DMS79 (cell line): Measurements from ENCODE around the gene SEPTIN5.
"Not testable (repeated sequence)": the region's sequence is repeated elsewhere in the genome, so short reads cannot be mapped to it uniquely, and the experiment has no call there.

Experiments
- DNase-seq: peaks from one replicate; lab custom pipeline; 2025; lab: John Stamatoyannopoulos, UW

SEPTIN5 gene

GRCh38 chr22:19680911-19681862 lies 33.1 kb upstream of the SEPTIN5 start:
- no peak for DNase-seq

GRCh38 chr22:19681863-19682245 lies 32.4 kb upstream of the SEPTIN5 start:
- DNase-seq = no peak

- no peak for DNase-seq
These were observed 27.4 kb upstream of the SEPTIN5 start for GRCh38 chr22:19686946-19687345.

DNA sequence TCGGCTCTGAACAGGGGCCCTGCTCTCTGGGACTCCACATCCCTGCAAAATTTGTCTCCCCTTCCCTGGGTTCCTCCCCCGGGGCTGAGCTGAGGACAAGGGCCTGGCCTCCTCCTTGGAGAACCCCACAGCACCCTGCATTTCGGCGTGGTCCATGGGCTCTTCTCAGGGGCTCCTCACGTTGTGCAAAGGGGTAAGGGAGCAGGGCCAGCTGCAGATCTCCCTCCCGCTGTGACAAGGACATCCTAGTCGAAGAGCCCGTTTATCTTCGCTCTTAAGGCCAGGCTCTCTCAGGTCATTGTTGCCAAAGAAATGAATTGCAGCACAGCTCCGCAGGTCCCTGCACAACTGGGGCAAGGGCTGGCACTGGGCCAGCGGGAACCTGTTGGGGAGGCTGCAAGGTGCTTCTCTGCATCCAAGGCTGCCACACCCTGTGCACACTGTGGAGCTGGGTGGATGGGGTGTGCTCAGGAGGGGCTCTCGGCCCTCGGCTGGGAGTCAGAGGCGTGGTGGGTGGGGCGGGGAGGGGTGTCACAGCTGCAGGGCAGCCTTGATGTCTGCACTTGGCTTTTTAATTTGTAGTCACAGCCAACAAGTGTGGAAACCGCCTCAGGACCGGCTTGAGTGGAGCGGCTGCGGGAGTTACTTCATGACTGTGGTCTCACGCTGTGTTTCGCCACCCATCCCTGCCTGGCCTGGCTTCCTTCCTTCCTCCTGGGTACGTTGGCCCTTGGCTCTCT lies 26.6 kb upstream of the SEPTIN5 start:
- no peak for DNase-seq

DNA sequence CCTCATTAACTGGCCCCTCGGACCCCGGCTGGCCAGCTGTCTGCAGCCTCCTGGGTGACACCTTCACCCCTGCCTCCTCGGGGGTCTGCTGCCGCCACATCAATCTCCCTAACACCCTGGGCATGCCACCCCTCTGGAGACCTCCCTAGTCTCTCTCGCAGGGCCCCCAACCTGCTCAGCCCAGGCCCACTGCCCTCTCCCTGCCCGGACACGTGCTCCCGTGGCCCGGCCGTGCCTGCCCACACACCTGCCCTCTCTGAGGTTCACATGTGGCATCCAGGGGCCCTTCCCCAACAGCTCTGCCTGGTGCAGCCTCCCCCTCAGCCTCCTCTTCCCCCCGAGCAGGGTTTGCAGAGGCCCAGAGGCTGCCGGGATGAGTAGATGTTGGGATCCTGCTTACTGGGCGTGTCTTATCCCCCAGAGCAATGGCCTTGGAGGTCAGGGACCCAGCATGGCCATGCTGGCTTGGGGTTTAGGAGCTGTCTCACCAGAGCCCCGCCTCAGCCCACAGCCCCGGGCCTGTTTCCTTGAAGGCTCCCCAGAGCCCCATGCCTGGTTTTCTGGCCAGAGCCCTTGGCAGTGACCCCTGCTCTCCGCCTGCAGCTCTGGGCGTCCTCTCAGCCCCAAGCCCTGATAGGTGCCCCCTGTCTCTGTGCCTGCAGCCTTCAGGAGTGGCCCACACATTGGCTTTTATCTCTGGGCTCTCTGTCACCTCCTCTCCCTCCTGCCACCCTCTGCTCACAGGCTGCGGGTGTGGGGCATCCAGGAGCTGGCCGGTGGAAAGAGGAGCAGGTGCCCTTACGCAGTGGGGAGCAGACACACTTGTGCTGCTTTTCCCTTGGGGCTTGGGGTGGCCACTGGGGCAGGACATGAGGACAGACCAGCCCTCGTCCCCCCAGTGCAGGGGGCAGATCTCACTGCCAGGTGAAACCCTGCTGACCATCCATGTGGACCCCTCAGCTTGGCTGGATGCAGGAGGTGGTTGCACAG lies 25.7 kb upstream of the SEPTIN5 start:
- no peak for DNase-seq

DNA sequence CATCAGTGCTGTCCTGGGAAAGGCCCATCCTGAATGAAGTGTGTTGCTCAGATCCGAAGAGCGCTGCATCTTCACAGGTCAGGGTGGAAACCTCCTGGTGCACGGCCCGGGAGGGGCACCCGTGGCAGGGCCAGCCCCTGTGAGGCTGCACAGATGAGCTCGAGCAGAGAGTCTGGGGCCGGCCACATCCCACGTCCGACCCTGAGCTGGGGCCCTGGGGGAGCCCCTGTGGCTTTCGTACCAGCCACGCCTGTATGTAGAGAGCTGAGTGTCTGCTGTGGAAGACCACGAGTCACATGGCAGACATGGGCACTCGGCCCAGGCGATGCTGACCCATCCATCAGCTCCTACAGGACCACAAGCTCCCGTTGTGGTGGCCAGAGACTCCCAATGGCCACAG lies 24.9 kb upstream of the SEPTIN5 start:
- no peak for DNase-seq

- no peak for DNase-seq
These were observed 23.1 kb upstream of the SEPTIN5 start for GRCh38 chr22:19691007-19691720.

DNA sequence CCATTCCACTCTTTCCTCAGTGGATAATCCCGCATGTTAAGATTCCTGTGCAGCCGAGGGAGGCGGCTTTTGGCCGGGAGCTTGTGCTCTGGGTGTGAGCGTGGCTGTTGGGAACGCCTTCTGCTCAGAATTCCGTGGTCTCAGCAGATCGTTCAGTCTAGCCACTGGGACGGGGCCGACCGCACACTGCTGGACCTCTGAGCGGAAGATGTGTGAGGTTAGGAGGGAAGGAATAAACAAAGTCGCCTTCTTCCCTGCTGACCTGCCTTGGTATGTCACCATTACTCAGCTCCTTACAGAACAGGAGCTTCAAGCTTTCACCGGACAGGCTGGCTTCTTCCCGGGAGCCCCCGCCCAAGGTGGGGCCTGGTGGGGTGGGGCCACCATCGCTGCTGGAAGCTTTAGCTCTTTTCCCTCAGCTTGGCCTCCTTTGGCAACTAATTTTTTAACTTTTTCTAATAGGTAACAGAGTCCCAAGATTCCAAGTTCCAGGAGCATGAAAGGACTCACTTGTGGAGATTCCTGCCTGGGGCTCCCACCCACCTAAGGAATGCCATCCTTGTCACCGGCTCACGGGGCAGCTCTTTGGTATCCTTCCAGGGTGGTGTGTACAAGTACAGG lies 22.5 kb upstream of the SEPTIN5 start:
- no peak for DNase-seq

- DNase-seq = no peak
These were observed 20.7 kb upstream of the SEPTIN5 start for GRCh38 chr22:19693581-19693980.

DNA sequence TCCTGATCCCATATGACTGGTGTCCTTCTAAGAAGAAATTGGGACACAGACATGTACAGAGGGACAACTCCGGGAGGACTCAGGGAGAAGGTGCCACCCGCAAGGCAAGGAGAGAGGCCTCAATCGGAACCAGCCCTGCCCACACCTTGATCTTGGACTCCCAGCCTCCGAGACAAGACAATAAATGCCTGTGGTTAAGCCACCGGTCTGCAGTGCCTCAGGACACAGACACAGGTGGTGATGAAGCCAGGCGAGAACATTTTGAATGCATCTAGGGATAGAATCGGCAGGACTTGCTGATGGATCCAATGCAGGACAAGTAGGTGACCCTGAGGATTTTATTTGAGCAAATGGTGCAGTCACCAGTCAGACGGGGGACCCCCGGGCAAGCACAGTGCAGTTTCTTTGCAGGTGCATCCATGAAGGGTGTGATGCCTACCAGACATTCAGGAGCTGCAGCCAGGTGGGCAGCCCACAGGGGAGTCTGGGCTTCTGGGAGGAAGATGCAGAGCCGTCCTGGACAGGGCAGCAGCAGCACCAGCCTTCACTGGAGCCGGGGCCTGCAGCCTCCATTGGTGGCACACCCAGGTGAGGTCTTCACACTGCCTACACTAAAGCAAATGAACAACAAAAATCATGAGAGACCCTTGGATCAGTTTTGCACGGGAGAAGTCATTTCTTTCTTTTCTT lies 20.2 kb upstream of the SEPTIN5 start:
- no peak for DNase-seq

DNA sequence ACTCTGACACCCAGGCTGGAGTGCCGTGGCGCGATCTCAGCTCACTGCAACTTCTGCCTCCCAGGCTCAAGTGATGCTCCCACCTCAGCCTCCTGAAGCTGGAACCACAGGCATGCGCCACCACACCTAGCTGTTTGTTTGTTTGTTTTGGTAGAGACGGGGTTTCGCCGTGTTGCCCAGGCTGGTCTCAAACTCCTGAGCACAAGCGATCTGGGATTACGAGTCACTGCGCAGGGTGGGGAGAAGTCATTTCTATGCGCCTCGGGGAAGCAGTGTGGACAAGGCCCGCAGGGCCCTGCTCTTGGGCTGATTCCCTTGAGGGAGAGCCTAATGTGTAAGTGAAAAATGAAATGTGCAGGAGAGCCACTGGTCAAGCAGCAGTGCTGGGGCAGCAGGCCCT lies 19.6 kb upstream of the SEPTIN5 start:
- DNase-seq = no peak

- no peak for DNase-seq
These were observed 17.6 kb upstream of the SEPTIN5 start for GRCh38 chr22:19696504-19697276.

DNA sequence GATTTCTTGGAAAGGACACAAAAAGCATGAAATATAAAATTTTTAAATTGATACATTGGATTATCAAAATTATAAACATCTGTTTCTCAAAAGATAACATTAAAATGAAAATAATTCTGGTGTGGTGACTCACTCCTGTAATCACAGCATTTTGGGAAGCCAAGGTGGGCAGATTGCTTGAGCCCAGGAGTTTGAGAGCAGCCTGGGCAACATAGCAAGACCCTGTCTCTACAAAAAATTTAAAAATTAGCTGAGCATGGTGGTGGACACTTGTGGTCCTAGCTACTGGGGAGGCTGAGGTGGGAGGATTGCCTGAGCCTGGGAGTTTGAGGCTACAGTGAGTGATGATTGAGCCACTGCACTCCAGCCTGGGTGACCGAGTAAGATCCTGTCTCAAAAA lies 16.4 kb upstream of the SEPTIN5 start:
- DNase-seq = not testable (repeated sequence)

DNA sequence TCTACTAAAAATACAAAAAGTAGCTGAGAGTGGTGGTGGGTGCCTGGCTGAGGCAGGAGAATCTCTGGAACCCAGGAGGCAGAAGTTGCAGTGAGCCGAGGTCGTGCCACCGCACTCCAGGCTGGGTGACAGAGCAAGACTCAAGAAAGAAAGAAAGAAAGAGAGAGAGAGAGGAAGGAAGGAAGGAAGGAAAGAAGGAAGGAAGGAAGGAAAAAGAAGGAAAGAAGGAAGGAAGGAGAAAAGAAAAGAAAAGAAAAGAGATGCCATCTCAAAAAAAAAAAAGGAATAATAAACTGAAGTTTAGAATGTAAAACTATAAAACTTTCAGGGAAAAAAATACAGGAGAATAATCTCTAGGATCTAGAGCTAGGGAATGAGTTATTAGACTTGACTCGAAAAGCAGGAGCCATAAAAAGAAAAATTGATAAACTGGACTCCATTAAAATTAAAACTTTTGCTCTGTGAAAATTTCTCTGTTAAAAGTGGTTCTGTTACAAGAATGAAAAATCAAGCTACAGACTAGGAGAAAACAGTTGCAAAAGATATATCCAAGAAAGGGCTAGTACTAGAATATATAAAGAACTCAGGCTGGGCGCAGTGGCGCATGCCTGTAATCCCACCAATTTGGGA lies 13.4 kb upstream of the SEPTIN5 start:
- no peak for DNase-seq

DNA sequence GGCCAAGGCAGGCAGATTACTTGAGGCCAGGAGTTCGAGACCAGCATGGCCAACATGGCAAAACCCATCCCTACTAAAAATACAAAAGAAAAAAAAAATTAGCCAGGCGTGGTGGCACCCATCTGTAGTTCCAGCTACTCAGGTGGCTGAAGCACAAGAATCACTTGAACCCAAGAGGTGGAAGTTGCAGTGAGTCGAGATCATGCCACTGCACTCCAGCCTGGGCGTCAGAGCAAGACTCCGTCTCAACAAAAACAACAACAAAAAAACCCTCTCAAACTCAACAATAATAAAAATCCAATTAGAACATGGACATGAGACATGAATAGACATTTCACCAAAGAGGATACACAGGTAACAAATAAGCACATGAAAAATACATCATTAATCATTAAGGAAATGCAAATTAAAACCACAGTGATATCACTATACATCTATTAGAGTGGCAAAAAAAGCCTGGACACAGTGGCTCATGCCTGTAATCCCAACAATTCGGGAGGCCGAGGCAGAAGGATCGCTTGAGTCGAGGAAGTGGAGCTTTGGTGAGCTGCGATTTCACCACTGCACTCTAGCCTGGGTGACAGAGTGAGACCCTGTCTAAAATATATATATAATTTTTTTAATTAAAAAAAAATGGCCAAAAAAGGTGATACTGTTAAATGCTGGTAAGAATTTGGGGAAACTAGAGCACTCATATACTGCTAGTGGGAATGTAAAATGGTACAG lies 12.7 kb upstream of the SEPTIN5 start:
- no peak for DNase-seq

DNA sequence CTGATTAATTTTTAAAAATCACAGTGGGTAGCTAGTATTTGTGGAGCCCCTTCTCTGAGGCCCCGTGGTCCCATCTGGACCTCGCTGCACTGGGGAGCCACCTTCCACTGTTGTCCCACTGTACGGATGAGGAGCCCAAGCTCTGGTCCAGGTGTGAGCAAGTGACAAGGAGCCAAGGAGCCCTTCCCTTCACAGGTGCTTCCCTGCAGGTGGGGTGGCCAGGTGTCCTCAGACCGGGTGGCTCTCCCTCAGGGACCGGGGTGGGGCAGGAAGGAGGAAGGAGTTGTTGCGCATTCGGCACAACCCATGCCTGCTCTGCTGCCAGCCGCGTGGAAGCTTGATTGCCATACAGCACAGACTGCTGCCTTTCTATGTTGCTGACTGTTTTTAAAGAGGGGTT lies 10.4 kb upstream of the SEPTIN5 start:
- no peak for DNase-seq

DNA sequence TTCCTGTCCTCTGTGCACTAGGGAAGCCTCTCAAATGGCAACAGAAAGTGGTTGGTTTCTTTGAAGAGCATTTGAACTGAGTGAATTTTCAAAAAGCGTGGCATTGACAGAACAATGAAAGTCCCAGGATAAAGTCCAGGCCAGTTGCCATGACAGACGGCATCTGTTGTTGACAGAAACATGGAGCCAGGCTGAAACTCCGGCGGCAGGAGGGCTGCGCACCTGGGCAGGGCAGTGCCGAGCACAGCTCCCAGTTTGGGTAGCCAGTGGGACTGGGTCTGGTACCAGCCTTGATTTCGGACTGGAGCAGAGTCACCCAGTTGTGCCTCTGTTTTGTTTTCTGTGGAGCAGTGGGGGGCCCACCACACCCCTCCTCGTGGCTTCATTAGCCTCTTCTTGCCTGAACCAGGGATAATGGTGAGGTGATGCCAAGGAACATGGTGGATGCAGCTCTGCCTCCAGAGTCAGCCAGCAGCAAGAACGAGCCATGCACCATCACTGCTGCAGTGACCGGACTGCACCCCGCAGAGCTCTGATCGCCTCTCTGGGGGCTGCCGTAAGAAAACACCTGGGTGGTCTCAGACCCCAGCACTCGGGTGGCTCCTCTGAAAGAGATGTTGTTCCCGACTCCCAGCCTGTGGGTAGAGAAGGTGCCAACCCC lies 9.8 kb upstream of the SEPTIN5 start:
- no peak for DNase-seq
